Measurements from ENCODE around the gene WNT1. TPM values are rescaled to one million over a fixed set of nuclear protein-coding genes. Genes with fewer than 3 reads are reported as not detected.

WNT1 gene
- total and polyA plus RNA-seq, 9 of the 15 experiments (the other 6 are each of a cell fraction or from before 2014, with no cell fraction given) = not detected

GRCh38 chr12:48999371-49000131 lies 21.4 kb downstream of the WNT1 start, which contains the start of gene DDN (continued):
- no peak for TF ChIP-seq HMGXB4 (CRISPR knock-in tag; IDR thresholded peaks at IDR 0.05)
- TF ChIP-seq CBX3 (IDR thresholded peaks at IDR 0.05; ENCODE audit: borderline replicate concordance in 1 of 2, low read length in 2 of 2) = no peak
- no peak for TF ChIP-seq ZNF778 (CRISPR knock-in tag; IDR thresholded peaks at IDR 0.05)
- no peak for TF ChIP-seq ZFP36 (IDR thresholded peaks at IDR 0.05; ENCODE audit: low read depth, low read length, partially characterized antibody)
- TF ChIP-seq POLR3G (IDR thresholded peaks at IDR 0.05; ENCODE audit: extremely low read depth, insufficient read length, insufficient replicate concordance) = no peak
- peak; percentile 69 for TF ChIP-seq POLR2G (IDR thresholded peaks at IDR 0.05; ENCODE audit: low read depth, low read length)
- no peak for TF ChIP-seq THAP7 (CRISPR knock-in tag; IDR thresholded peaks at IDR 0.05)
- TF ChIP-seq ZNF445 (CRISPR knock-in tag; IDR thresholded peaks at IDR 0.05; ENCODE audit: low read depth) = no peak
- TF ChIP-seq HDAC3 (IDR thresholded peaks at IDR 0.05; ENCODE audit: borderline replicate concordance, partially characterized antibody) = no peak
- TF ChIP-seq ZNF561 (CRISPR knock-in tag; conservative IDR thresholded peaks at IDR 0.05) = no peak
- TF ChIP-seq HNRNPK (IDR thresholded peaks at IDR 0.05; ENCODE audit: low read depth, low read length, poor library complexity, severe bottlenecking) = no peak
- no peak for TF ChIP-seq PURB (CRISPR knock-in tag; IDR thresholded peaks at IDR 0.05; ENCODE audit: low read depth)
- TF ChIP-seq GATAD2A (IDR thresholded peaks at IDR 0.05) = peak; percentile 77; the same call in 1 of the 2 replicates
- peak; percentile 23 for TF ChIP-seq CTCFL (IDR thresholded peaks at IDR 0.05; ENCODE audit: borderline replicate concordance, insufficient read depth, low read depth, low read length, poor library complexity, severe bottlenecking)
- TF ChIP-seq DNMT1 (IDR thresholded peaks at IDR 0.05) = no peak
- no peak for TF ChIP-seq HLTF (IDR thresholded peaks at IDR 0.05)
- TF ChIP-seq ZNF717 (CRISPR knock-in tag; IDR thresholded peaks at IDR 0.05) = no peak
- TF ChIP-seq ZNF23 (CRISPR knock-in tag; IDR thresholded peaks at IDR 0.05) = no peak
- peak; percentile 86 for TF ChIP-seq ZBTB7A (IDR thresholded peaks at IDR 0.05; ENCODE audit: borderline replicate concordance, control insufficient read depth, low read depth, low read length)
- no peak for TF ChIP-seq FOS (IDR thresholded peaks at IDR 0.05; ENCODE audit: extremely low read depth, insufficient read length)
- TF ChIP-seq ZKSCAN3 (CRISPR knock-in tag; IDR thresholded peaks at IDR 0.05) = no peak
- TF ChIP-seq KDM4B (IDR thresholded peaks at IDR 0.05; ENCODE audit: borderline replicate concordance in 2 of 2, low read depth in 1 of 2) = no peak
- no peak for TF ChIP-seq CREB3L1 (IDR thresholded peaks at IDR 0.05; ENCODE audit: borderline replicate concordance, low read depth)

Data from K562 (cell line).